HepG2 (cell line): ENCODE measurements around the gene APOC3. TPM values are rescaled to one million over a fixed set of nuclear protein-coding genes. Genes with fewer than 3 reads are reported as not detected.

Experiments
- BRF2 ChIP-seq: sonication (generic); formaldehyde crosslinking; IDR thresholded peaks from 2 replicates; pipeline ENCODE4 v1.8.1; 2022; ENCODE audit warnings: mild to moderate bottlenecking, missing genetic modification reagents
- CAMTA2 ChIP-seq: sonication (generic); formaldehyde crosslinking; IDR thresholded peaks from 2 replicates; pipeline ENCODE4 v1.4.0; 2020; ENCODE audit warnings: mild to moderate bottlenecking, missing genetic modification reagents, borderline replicate concordance
- E2F5 ChIP-seq: sonication (generic); formaldehyde crosslinking; conservative IDR thresholded peaks from 2 replicates; pipeline ENCODE4 v1.4.0; 2020; ENCODE audit warnings: missing genetic modification reagents
- NR3C1 ChIP-seq: sonication (generic); formaldehyde crosslinking; IDR thresholded peaks from 2 replicates; pipeline ENCODE4 v1.4.0; 2020; ENCODE audit warnings: missing genetic modification reagents
- NRL ChIP-seq: sonication (generic); formaldehyde crosslinking; IDR thresholded peaks from 2 replicates; pipeline ENCODE4 v1.5.0; 2020; ENCODE audit warnings: missing genetic modification reagents, mild to moderate bottlenecking, moderate library complexity, borderline replicate concordance
- SMARCC2 ChIP-seq: fragments of 450-650 bp; IDR thresholded peaks from 2 replicates; pipeline ENCODE4 v1.6.1; 2017; ENCODE audit warnings: antibody characterized with exemption, mild to moderate bottlenecking
- ZNF232 ChIP-seq: sonication (generic); formaldehyde crosslinking; IDR thresholded peaks from 2 replicates; pipeline ENCODE4 v1.4.0; 2020; ENCODE audit warnings: missing genetic modification reagents, borderline replicate concordance
- polyA plus RNA-seq, 8 experiments: library from polyadenylated mRNA; depleted of rRNA in 3 of 8; stranded (reverse) in 7 of 8; unstranded in 1 of 8; fragments of >200 nt; fragmentation: Illumina TruSeq in 4 of 8; extraction: Trizol in 4 of 8; gene quantifications; 2 replicates each; pipeline versions ENCODE4 v1.2.1 to v1.2.3, GENCODE V29; 2011 to 2016; ENCODE audit warnings: low read depth in 4 of 8, missing spikeins in 1 of 8, mixed read lengths in 1 of 8; ENCODE audit not compliant: insufficient read depth in 1 of 8
- total RNA-seq, 5 experiments: library from RNA; depleted of rRNA; stranded (reverse); fragments of >200 nt; fragmentation: Illumina TruSeq; extraction: Trizol; gene quantifications; 2 replicates each; pipeline ENCODE4 v1.2.3, GENCODE V29; 2016; ENCODE audit warnings: low read depth in 1 of 5
- TF ChIP-seq, protein P1 (sequence below): sonication (generic); formaldehyde crosslinking; IDR thresholded peaks from 2 replicates; pipeline ENCODE4 v1.5.1; 2020; ENCODE audit warnings: mild to moderate bottlenecking, missing genetic modification reagents
- TF ChIP-seq, protein P2 (sequence below): sonication (generic); formaldehyde crosslinking; IDR thresholded peaks from 2 replicates; pipeline ENCODE4 v1.4.0; 2020; ENCODE audit warnings: missing genetic modification reagents, borderline replicate concordance
- TF ChIP-seq, protein P3 (sequence below): sonication (generic); formaldehyde crosslinking; IDR thresholded peaks from 2 replicates; pipeline ENCODE4 v1.4.0; 2020; ENCODE audit warnings: missing genetic modification reagents

APOC3 gene
- total and polyA plus RNA-seq, 2 of the 13 experiments (the other 11 are each of a cell fraction or from before 2014, with no cell fraction given), result 314 to 687 TPM

DNA sequence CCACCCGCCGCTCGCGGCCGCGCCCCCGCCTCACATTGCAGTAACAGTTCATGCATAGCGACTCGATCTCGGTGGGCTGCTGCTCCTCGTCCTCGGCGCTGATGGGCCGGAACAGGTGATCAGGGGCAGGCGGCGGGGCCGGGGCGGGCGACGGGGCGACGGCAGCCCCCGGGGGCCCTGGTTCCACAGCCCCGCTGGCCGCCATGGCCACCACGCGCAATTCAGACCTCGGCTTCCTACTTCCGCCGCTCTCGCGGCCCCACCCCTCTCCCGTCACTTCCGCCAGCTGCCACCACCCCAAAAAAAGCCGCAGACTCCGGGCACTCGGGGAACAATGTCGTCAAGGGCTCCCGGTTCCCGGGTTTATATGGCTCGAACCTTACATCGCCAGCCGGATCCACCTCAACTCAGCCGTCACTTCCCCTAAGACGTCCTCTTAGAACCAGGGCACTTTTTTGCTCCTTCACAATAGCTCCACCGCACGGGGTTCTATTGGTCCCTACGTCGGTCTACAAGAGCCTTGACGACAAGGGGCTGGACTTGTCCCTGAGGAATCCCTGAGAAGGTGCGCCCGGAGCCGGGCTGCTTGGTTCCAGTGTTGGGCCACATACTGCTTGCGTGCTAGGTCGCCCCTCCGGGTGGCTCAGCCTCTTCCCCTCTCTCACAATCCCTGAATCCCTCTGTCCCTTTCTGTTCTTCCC, 41.8 kb upstream of the APOC3 start, which contains the start of gene ZPR1 (continued):
- TF ChIP-seq, protein P1, sequence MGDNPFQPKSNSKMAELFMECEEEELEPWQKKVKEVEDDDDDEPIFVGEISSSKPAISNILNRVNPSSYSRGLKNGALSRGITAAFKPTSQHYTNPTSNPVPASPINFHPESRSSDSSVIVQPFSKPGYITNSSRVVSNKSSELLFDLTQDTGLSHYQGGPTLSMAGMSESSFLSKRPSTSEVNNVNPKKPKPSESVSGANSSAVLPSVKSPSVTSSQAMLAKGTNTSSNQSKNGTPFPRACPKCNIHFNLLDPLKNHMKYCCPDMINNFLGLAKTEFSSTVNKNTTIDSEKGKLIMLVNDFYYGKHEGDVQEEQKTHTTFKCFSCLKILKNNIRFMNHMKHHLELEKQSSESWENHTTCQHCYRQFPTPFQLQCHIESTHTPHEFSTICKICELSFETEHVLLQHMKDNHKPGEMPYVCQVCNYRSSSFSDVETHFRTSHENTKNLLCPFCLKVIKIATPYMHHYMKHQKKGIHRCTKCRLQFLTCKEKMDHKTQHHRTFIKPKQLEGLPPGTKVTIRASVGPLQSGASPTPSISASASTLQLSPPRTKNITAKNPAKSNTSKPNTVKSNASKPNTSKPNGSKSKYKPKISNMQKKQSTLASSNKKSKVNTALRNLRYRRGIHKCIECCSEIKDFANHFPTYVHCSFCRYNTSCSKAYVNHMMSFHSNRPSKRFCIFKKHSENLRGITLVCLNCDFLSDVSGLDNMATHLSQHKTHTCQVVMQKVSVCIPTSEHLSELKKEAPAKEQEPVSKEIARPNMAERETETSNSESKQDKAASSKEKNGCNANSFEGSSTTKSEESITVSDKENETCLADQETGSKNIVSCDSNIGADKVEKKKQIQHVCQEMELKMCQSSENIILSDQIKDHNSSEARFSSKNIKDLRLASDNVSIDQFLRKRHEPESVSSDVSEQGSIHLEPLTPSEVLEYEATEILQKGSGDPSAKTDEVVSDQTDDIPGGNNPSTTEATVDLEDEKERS (CRISPR knock-in tag), result no peak
- TF ChIP-seq CAMTA2 (CRISPR knock-in tag) (no peak), BRF2 (CRISPR knock-in tag) (no peak), NR3C1 (no peak), NRL (CRISPR knock-in tag) (no peak), SMARCC2 (no peak), ZNF232 (no peak), E2F5 (CRISPR knock-in tag) (no peak)
- TF ChIP-seq, protein P2, sequence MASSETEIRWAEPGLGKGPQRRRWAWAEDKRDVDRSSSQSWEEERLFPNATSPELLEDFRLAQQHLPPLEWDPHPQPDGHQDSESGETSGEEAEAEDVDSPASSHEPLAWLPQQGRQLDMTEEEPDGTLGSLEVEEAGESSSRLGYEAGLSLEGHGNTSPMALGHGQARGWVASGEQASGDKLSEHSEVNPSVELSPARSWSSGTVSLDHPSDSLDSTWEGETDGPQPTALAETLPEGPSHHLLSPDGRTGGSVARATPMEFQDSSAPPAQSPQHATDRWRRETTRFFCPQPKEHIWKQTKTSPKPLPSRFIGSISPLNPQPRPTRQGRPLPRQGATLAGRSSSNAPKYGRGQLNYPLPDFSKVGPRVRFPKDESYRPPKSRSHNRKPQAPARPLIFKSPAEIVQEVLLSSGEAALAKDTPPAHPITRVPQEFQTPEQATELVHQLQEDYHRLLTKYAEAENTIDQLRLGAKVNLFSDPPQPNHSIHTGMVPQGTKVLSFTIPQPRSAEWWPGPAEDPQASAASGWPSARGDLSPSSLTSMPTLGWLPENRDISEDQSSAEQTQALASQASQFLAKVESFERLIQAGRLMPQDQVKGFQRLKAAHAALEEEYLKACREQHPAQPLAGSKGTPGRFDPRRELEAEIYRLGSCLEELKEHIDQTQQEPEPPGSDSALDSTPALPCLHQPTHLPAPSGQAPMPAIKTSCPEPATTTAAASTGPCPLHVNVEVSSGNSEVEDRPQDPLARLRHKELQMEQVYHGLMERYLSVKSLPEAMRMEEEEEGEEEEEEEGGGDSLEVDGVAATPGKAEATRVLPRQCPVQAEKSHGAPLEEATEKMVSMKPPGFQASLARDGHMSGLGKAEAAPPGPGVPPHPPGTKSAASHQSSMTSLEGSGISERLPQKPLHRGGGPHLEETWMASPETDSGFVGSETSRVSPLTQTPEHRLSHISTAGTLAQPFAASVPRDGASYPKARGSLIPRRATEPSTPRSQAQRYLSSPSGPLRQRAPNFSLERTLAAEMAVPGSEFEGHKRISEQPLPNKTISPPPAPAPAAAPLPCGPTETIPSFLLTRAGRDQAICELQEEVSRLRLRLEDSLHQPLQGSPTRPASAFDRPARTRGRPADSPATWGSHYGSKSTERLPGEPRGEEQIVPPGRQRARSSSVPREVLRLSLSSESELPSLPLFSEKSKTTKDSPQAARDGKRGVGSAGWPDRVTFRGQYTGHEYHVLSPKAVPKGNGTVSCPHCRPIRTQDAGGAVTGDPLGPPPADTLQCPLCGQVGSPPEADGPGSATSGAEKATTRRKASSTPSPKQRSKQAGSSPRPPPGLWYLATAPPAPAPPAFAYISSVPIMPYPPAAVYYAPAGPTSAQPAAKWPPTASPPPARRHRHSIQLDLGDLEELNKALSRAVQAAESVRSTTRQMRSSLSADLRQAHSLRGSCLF (CRISPR knock-in tag), result no peak
- TF ChIP-seq, protein P3, sequence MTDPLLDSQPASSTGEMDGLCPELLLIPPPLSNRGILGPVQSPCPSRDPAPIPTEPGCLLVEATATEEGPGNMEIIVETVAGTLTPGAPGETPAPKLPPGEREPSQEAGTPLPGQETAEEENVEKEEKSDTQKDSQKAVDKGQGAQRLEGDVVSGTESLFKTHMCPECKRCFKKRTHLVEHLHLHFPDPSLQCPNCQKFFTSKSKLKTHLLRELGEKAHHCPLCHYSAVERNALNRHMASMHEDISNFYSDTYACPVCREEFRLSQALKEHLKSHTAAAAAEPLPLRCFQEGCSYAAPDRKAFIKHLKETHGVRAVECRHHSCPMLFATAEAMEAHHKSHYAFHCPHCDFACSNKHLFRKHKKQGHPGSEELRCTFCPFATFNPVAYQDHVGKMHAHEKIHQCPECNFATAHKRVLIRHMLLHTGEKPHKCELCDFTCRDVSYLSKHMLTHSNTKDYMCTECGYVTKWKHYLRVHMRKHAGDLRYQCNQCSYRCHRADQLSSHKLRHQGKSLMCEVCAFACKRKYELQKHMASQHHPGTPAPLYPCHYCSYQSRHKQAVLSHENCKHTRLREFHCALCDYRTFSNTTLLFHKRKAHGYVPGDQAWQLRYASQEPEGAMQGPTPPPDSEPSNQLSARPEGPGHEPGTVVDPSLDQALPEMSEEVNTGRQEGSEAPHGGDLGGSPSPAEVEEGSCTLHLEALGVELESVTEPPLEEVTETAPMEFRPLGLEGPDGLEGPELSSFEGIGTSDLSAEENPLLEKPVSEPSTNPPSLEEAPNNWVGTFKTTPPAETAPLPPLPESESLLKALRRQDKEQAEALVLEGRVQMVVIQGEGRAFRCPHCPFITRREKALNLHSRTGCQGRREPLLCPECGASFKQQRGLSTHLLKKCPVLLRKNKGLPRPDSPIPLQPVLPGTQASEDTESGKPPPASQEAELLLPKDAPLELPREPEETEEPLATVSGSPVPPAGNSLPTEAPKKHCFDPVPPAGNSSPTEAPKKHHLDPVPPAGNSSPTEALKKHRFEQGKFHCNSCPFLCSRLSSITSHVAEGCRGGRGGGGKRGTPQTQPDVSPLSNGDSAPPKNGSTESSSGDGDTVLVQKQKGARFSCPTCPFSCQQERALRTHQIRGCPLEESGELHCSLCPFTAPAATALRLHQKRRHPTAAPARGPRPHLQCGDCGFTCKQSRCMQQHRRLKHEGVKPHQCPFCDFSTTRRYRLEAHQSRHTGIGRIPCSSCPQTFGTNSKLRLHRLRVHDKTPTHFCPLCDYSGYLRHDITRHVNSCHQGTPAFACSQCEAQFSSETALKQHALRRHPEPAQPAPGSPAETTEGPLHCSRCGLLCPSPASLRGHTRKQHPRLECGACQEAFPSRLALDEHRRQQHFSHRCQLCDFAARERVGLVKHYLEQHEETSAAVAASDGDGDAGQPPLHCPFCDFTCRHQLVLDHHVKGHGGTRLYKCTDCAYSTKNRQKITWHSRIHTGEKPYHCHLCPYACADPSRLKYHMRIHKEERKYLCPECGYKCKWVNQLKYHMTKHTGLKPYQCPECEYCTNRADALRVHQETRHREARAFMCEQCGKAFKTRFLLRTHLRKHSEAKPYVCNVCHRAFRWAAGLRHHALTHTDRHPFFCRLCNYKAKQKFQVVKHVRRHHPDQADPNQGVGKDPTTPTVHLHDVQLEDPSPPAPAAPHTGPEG (CRISPR knock-in tag), result 0 out of 2 replicates have a peak, but pooled peaks have one; percentile 41
